Testis (tissue), 3 donors: ENCODE measurements around the gene SVIL. TPM values are rescaled to one million over a fixed set of nuclear protein-coding genes. Genes with fewer than 3 reads are reported as not detected.
"Not testable (repeated sequence)": the region's sequence is repeated elsewhere in the genome, so short reads cannot be mapped to it uniquely, and the experiment has no call there.

Source experiments
- DNase-seq: peaks from one replicate; pipeline ENCODE4 v3.0.0-alpha.2; 2019
- H3K27ac ChIP-seq, 2 donors: fragments of 200-600 bp; sonication (generic); one replicate each; pipeline ENCODE4 v1.5.1; 2019
- H3K27me3 ChIP-seq: fragments of 200-600 bp; sonication (generic); one replicate; pipeline ENCODE4 v1.5.1; 2019
- H3K36me3 ChIP-seq: fragments of 200-600 bp; sonication (generic); one replicate; pipeline ENCODE4 v1.5.1; 2017; ENCODE audit warnings: low read depth; ENCODE audit errors: missing control alignments
- H3K4me1 ChIP-seq: fragments of 200-600 bp; sonication (generic); one replicate; pipeline ENCODE4 v1.5.1; 2019
- H3K4me3 ChIP-seq, 2 donors: fragments of 200-600 bp; sonication (generic); one replicate each; pipeline ENCODE4 v1.5.1; 2017 to 2019
- H3K9me3 ChIP-seq: fragments of 200-600 bp; sonication (generic); one replicate; pipeline ENCODE4 v1.5.1; 2017
- POLR2A ChIP-seq: fragments of 450-650 bp; IDR thresholded peaks from one replicate; pipeline ENCODE4 v1.6.1; 2017; ENCODE audit warnings: antibody characterized with exemption, mild to moderate bottlenecking, moderate library complexity
- WGBS, 2 donors: methylation state at CpG; one replicate each; pipeline ENCODE4 v1.1.5; 2018; 5-methylcytosine and 5-hydroxymethylcytosine counted together
- intact Hi-C: fragments of 100-400 bp; cut with DNase I; formaldehyde crosslinking; loops from one replicate; pipeline ENCODE4 v1.15.1; 2023; ENCODE audit warnings: low total_unique reads
- polyA plus RNA-seq: library from polyadenylated mRNA; stranded (reverse); fragments of 350-450 nt; fragmentation: Illumina TruSeq; extraction: RNeasy Lipid Tissue Mini Kit (QIAGEN cat#74804); gene quantifications from one replicate; pipeline ENCODE4 v1.2.3, GENCODE V29; 2014; ENCODE audit warnings: low read depth, low replicate concordance; ENCODE audit not compliant: insufficient read depth
- total RNA-seq, 2 donors: library from RNA; depleted of rRNA; stranded (reverse); fragments of >200 nt; gene quantifications; one replicate each; pipeline ENCODE4 v1.2.3, GENCODE V29; 2016
- TF ChIP-seq, protein P1 (sequence below), 3 experiments: fragments of 450-650 bp in 2 of 3; fragments of 200-600 bp in 1 of 3; sonication (generic) in 1 of 3; IDR thresholded peaks; one replicate each; pipeline ENCODE4 v1.5.1; 2016 to 2019; ENCODE audit warnings: antibody characterized with exemption in 3 of 3, mild to moderate bottlenecking in 2 of 3, moderate library complexity in 1 of 3

The SVIL gene
- total and polyA plus RNA-seq, 3 donors from 2014 or later = 44.7 to 67.6 (median 63.1) TPM

DNA sequence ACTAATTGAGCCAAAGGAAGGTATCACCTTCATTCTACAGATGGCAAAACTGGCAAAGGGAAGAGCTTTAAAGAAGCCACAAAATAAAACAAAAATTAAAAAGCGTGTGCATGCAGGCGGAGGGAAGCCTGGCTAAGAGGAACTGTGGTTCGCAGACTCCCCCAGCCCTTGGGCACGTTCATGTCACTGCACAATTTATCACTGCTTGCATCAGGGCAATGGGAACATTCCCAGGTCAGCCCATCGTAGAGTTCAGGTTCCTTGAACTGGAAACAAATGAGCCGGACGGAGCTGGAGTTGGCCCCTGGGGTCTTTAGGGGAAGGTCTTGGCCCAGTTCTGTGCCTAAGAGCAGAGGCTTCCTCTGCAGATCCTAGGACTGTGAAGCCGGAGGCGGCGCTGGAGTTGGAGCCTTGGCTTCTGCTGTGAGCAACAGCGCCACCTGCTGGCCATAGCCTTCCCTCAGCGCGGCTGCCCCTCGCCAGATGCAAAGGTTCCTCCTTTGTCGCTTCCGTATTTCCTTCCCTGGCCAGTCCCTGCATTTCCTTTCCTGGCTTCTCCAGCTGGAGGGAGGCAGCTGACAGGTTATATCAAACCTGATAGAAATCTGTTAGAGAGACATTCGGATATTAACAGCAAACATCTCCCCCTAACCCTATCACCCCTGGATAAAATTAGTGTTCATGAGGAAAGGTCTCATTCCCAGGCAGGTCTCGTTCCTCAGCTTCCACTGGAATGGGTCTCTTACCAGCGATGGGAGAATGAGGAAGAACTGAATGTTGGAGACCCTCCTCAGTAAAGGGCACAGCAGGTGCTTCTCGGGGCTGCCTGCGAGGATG is 185.8 kb downstream of the SVIL start:
- not testable (repeated sequence) for H3K9me3 ChIP-seq, H3K27me3 ChIP-seq, H3K36me3 ChIP-seq, H3K4me1 ChIP-seq, H3K27ac ChIP-seq, H3K4me3 ChIP-seq
- TF ChIP-seq, protein P1, sequence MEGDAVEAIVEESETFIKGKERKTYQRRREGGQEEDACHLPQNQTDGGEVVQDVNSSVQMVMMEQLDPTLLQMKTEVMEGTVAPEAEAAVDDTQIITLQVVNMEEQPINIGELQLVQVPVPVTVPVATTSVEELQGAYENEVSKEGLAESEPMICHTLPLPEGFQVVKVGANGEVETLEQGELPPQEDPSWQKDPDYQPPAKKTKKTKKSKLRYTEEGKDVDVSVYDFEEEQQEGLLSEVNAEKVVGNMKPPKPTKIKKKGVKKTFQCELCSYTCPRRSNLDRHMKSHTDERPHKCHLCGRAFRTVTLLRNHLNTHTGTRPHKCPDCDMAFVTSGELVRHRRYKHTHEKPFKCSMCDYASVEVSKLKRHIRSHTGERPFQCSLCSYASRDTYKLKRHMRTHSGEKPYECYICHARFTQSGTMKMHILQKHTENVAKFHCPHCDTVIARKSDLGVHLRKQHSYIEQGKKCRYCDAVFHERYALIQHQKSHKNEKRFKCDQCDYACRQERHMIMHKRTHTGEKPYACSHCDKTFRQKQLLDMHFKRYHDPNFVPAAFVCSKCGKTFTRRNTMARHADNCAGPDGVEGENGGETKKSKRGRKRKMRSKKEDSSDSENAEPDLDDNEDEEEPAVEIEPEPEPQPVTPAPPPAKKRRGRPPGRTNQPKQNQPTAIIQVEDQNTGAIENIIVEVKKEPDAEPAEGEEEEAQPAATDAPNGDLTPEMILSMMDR (IDR thresholded peaks at IDR 0.05) = peak; percentile 79 to 87 (median 83)
- DNase-seq = peak; percentile 93
- 21 to 22% methylated on average over 12 to 21 of the region's 21 CpGs for WGBS, 2 donors
- intact Hi-C loops = loop anchor here (5.0 kb wide), 1 partner anchor 62 kb away; no protein-coding TSS in a partner anchor

DNA sequence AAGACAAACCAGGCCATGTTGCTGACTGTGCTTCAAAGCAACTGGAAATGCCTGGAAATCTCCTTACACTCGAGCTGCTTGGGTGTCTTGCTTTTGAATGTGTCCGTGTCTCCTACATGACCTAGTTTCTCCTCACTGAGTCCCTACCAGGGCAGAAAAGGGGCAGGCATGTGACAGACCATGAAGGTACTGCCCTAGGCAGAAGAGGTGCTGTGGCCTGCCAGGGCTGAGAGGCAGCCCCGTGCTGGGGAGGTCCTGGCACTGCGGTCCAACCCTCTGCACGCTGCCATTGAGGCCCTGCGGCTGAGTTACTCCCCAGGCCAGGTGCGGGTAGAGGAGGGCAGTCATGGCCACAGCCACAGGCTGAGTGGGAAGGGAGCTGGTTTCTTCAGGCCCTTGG is 186.6 kb downstream of the SVIL start:
- TF ChIP-seq POLR2A = no peak
- TF ChIP-seq, protein P1 (IDR thresholded peaks at IDR 0.05) = no peak
- intact Hi-C loops = loop anchor here (5.0 kb wide), 1 partner anchor 61 kb away; no protein-coding TSS in a partner anchor
- WGBS, 2 donors = 55 to 58% methylated on average over 7 of the region's 7 CpGs
- H3K4me3 ChIP-seq = no peak overlapping the region
- H3K4me1 ChIP-seq = peaks cover 6% of the 10 kb centered on the region
- no peak overlapping the region for H3K27ac ChIP-seq
- H3K36me3 ChIP-seq = no peaks in the 10 kb centered on the region
- no peak for DNase-seq
- no peaks in the 10 kb centered on the region for H3K9me3 ChIP-seq
- H3K27me3 ChIP-seq = no peaks in the 10 kb centered on the region

DNA sequence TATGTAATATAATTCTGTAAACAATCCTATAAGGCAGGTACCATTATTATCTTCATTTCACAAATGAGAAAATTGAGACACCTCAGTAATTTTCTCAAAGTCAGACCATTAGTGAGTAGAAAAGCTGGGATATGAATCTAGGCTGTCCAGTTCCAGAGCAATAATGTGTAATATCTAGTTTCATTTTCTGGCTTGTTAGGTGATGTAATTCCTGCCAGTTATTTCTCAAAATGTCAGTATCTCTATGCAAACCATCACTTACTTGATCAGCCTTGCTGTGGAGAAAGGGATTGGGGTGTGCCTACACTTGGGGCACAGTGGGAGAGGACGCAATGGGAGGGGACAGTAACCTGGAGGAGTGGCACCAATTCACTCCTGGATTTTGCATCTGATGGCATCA is 188.4 kb downstream of the SVIL start:
- Histone ChIP-seq H3K36me3 (no peaks in the 10 kb centered on the region), H3K4me1 (peaks cover 6% of the 10 kb centered on the region), H3K27ac (no peak overlapping the region), H3K27me3 (no peaks in the 10 kb centered on the region), H3K4me3 (no peak overlapping the region), H3K9me3 (no peaks in the 10 kb centered on the region)
- TF ChIP-seq, protein P1 (IDR thresholded peaks at IDR 0.05) = no peak
- TF ChIP-seq POLR2A = no peak
- 87 to 88% methylated on average over 1 of the region's 1 CpG for WGBS, 2 donors
- intact Hi-C loops = loop anchor here (5.0 kb wide), 1 partner anchor 59 kb away; no protein-coding TSS in a partner anchor
- DNase-seq = no peak

DNA sequence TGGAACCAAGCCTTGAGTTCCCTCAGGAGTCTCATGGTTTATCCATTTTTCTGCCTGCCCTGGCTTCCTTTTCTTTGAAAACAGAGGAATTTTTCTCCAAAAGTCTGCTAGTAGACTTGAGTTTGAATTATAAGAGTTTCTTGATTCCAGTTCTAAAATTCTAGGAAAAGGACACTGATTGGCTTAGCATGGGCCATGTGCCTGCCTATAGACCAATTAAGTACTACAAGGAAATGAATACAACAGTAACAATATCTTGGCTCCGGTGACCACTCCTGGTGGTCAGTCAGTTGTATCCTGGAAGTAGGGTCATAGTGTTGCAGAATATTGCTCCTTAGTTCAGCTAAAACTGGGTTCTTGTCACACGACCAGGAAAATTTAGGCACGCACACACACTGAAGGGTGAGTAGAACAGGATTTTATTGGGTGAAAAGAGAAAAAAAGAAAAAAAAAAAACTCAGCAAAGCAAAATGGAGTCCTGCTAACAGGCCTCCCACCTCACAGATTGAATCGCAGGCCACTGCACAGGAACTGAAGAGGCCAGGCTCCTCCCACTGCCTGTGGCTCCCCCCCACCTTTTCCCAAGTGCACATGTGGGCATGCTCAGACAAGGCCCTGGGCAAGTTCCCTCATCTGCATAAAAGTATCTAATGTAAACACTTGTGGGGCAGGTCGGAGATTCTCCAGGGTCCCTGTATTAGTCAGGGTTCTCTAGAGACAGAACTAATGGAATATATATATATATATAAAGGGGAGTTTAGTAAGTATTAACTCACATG is 190.8 kb downstream of the SVIL start:
- TF ChIP-seq, protein P1 (IDR thresholded peaks at IDR 0.05) = no peak
- no peak for TF ChIP-seq POLR2A
- intact Hi-C loops = no loop called here
- H3K27me3 ChIP-seq = no peaks in the 10 kb centered on the region
- no peak overlapping the region for H3K4me3 ChIP-seq
- peaks cover 6% of the 10 kb centered on the region for H3K4me1 ChIP-seq
- H3K27ac ChIP-seq = no peak overlapping the region
- 79 to 81% methylated on average over 5 of the region's 5 CpGs for WGBS, 2 donors
- no peaks in the 10 kb centered on the region for H3K36me3 ChIP-seq
- H3K9me3 ChIP-seq = no peaks in the 10 kb centered on the region
- DNase-seq = no peak
